ENCODE data around the gene EPHA7. TPM values are rescaled to one million over a fixed set of nuclear protein-coding genes. Genes with fewer than 3 reads are reported as not detected.

Gene EPHA7
- total RNA-seq, 6 experiments from 2014 or later, result 0.03 TPM; not detected in 5

DNA sequence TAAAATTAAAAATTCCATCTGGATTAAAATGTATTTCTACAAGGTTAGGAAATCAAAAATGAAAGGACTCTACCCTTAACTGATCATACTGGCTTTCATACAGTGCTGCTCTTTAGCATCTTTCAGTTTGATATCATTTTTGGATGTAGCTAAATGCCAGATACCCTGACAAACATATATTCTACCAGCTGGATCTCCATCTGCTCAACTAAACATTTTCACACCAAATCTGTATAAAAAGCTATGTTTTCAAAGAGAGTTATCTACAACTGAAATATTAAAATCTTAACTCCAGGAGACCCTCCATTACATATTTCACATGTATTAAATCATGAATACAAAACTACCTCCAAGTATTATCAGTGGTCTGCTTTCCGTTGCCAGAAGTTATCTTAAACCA is 95.7 kb downstream of the EPHA7 start:
- Mint-ChIP-seq H3K27me3 (ENCODE audit: insufficient read depth) (no peaks in the 10 kb centered on the region), H3K4me3 (no peak overlapping the region), H3K9me3 (peaks cover 14% of the 10 kb centered on the region), H3K27ac (no peak overlapping the region), H3K4me1 (ENCODE audit: low read depth) (no peaks in the 10 kb centered on the region), H3K36me3 (ENCODE audit: low read depth) (no peaks in the 10 kb centered on the region)
- DNase-seq, result no peak
- TF ChIP-seq, protein P1, sequence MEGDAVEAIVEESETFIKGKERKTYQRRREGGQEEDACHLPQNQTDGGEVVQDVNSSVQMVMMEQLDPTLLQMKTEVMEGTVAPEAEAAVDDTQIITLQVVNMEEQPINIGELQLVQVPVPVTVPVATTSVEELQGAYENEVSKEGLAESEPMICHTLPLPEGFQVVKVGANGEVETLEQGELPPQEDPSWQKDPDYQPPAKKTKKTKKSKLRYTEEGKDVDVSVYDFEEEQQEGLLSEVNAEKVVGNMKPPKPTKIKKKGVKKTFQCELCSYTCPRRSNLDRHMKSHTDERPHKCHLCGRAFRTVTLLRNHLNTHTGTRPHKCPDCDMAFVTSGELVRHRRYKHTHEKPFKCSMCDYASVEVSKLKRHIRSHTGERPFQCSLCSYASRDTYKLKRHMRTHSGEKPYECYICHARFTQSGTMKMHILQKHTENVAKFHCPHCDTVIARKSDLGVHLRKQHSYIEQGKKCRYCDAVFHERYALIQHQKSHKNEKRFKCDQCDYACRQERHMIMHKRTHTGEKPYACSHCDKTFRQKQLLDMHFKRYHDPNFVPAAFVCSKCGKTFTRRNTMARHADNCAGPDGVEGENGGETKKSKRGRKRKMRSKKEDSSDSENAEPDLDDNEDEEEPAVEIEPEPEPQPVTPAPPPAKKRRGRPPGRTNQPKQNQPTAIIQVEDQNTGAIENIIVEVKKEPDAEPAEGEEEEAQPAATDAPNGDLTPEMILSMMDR (IDR thresholded peaks at IDR 0.05), result no peak

DNA sequence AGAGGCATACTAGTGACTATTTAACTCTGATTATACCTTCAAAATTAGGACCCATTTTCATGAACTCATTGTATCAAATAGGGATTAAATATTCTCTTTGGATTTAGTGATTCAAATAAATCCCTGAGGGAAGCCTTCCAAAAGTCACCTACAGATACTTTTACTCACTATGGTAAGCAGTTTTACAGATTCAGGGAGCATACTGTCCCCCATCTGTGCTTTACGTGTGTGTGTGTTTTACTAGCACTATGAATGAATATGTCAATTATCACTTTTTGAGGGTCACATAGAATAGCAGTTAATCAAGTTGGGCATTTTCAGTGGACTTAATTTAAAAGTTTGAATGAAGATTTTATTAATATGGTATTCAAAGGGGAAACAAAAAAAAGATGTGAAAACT is 96.7 kb downstream of the EPHA7 start:
- no peaks in the 10 kb centered on the region for H3K4me1 Mint-ChIP-seq (ENCODE audit: low read depth)
- no peak for DNase-seq
- H3K27me3 Mint-ChIP-seq (ENCODE audit: insufficient read depth), result no peaks in the 10 kb centered on the region
- no peak overlapping the region for H3K27ac Mint-ChIP-seq
- H3K9me3 Mint-ChIP-seq, result peaks cover 17% of the 10 kb centered on the region
- TF ChIP-seq, protein P1 (IDR thresholded peaks at IDR 0.05), result no peak
- H3K36me3 Mint-ChIP-seq (ENCODE audit: low read depth), result no peaks in the 10 kb centered on the region
- H3K4me3 Mint-ChIP-seq, result no peak overlapping the region

DNA sequence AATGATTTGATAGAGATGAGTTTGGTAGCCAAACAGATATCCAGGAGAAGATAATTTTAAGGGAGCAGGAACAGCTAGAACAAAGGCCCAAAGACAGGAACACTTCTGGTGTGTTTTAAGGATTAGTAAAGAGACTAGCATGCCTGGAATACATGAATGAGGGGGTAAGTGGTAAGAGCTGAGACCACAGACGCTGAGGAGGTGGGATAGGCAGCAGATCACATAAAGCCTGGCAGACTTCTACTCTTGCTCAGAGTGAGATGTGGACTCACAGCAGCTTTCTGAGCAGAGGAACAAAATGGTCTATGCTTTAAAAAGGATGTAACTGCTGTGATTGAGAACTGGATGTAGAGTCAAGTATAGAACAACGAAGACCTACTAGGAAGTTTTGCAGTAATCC is 100.1 kb downstream of the EPHA7 start:
- TF ChIP-seq, protein P1 (IDR thresholded peaks at IDR 0.05), result no peak
- Mint-ChIP-seq H3K9me3 (peaks cover 12% of the 10 kb centered on the region), H3K4me1 (ENCODE audit: low read depth) (no peaks in the 10 kb centered on the region), H3K36me3 (ENCODE audit: low read depth) (no peaks in the 10 kb centered on the region), H3K27me3 (ENCODE audit: insufficient read depth) (no peaks in the 10 kb centered on the region), H3K4me3 (no peak overlapping the region), H3K27ac (no peak overlapping the region)
- DNase-seq, result no peak

DNA sequence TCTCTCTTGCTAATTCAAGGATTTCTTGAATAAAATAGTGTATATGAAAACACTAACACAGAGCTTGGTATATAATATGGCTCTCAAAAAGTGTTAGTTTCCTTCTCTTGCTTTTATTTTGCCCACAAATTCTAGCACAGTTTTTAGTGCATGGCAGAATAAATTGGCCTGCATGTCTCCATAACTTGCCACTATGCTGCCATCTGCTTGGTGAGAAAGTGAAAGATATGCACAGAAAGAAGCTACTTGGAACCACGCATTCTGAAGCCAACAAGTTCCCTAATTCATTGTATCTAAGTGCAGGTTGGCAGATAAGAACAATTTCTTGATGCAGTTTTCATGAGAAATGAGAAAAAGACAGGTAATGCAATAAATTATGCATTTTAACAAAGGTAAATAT is 101.2 kb downstream of the EPHA7 start:
- H3K36me3 Mint-ChIP-seq (ENCODE audit: low read depth), result no peaks in the 10 kb centered on the region
- no peak overlapping the region for H3K27ac Mint-ChIP-seq
- H3K27me3 Mint-ChIP-seq (ENCODE audit: insufficient read depth), result no peaks in the 10 kb centered on the region; the same call in 1 of the 2 replicates
- H3K4me3 Mint-ChIP-seq, result no peak overlapping the region
- no peak for DNase-seq
- H3K9me3 Mint-ChIP-seq, result peaks cover 12% of the 10 kb centered on the region
- no peaks in the 10 kb centered on the region for H3K4me1 Mint-ChIP-seq (ENCODE audit: low read depth)
- TF ChIP-seq, protein P1 (IDR thresholded peaks at IDR 0.05), result no peak

DNA sequence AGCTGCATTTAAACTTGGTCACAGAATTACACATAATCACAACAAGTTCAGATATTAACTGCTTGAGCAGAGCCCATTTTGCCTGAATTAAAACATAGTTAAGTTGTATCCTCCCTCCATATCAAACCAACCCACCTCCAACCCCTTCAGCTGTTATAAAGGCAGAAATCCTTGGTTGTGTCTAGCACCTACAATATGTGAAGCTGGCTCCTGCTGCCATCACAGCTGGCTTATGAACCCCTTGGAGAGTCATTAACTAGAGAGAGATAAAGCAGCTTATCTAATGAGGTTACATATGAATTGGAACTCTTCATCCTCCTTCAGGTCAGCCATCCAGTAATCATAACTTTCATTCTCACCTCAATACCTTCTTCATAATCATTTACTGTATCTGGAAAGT is 101.8 kb downstream of the EPHA7 start:
- Mint-ChIP-seq H3K36me3 (ENCODE audit: low read depth) (no peaks in the 10 kb centered on the region), H3K4me1 (ENCODE audit: low read depth) (no peaks in the 10 kb centered on the region), H3K9me3 (peaks cover 14% of the 10 kb centered on the region), H3K27me3 (ENCODE audit: insufficient read depth) (no peaks in the 10 kb centered on the region; the same call in 1 of the 2 replicates), H3K27ac (no peak overlapping the region), H3K4me3 (no peak overlapping the region)
- no peak for DNase-seq
- TF ChIP-seq, protein P1 (IDR thresholded peaks at IDR 0.05), result no peak
